Progenitor cell of endocrine pancreas (in vitro differentiated cells): Measurements from ENCODE around the gene ATPAF2. TPM values are rescaled to one million over a fixed set of nuclear protein-coding genes. Genes with fewer than 3 reads are reported as not detected.

Experiments used
- DNase-seq: peaks from one replicate; pipeline ENCODE4 v3.0.0; 2021; ENCODE audit warnings: low spot score; ENCODE audit not compliant: unreplicated experiment
- H3K27ac Mint-ChIP-seq: 2 replicates; pipeline ENCODE4 v1.8.0; 2021; ENCODE audit warnings: mild to moderate bottlenecking, moderate library complexity, mixed read lengths
- H3K27me3 Mint-ChIP-seq: 2 replicates; pipeline ENCODE4 v1.8.0; 2021; ENCODE audit warnings: mixed read lengths
- H3K36me3 Mint-ChIP-seq: 2 replicates; pipeline ENCODE4 v1.8.0; 2022; ENCODE audit warnings: mixed read lengths; ENCODE audit not compliant: insufficient read depth
- H3K4me1 Mint-ChIP-seq: 2 replicates; pipeline ENCODE4 v1.8.0; 2021; ENCODE audit warnings: low read depth, mixed read lengths
- H3K4me3 Mint-ChIP-seq: 2 replicates; pipeline ENCODE4 v1.8.0; 2021; ENCODE audit warnings: low read depth, mild to moderate bottlenecking, moderate library complexity, mixed read lengths
- H3K9me3 Mint-ChIP-seq: 2 replicates; pipeline ENCODE4 v1.8.0; 2021; ENCODE audit warnings: low read depth, mixed read lengths
- CTCF ChIP-seq: fragments of 200-600 bp; sonication (generic); IDR thresholded peaks from one replicate; pipeline ENCODE4 v1.5.0; 2021; ENCODE audit warnings: antibody characterized with exemption, mild to moderate bottlenecking; ENCODE audit not compliant: unreplicated experiment
- total RNA-seq: library from RNA; stranded (reverse); gene quantifications from 2 replicates; pipeline ENCODE4 v1.2.1, GENCODE V29; 2021

The ATPAF2 gene
- total RNA-seq, 1 donor from 2014 or later = 31.5 TPM

DNA sequence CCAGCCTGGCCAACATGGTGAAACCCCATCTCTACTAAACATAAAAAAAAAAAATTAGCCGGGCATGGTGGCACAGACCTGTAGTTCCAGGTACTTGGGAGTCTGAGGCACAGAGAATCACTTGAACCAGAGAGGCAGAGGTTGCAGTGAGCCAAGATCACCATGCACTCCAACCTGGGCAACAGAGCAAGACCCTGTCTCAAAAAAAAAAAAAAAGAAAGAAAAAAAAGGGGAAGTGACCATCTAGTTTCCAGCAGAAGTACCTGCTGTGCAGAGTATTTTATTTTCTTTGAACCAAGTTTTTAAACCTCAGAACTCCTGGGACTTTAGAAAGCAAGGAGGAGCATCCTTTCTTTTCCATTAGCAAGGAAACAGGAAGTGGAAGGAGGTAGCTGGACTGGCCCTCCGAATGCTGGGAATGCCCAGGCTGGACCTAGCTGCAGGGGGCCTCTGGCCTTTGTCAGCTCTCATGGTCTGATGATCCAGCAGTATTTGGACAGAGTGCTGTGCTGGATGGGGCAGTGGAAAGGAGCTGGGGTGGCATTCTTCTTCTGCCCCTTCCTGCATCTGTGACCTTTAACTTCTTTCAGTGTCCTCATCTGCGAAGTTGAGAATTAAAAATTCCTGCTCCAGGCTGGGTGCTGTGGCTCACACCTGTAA, 6.9 kb upstream of the ATPAF2 start:
- Mint-ChIP-seq H3K9me3 (no peaks in the 10 kb centered on the region), H3K36me3 (peaks cover 7% of the 10 kb centered on the region), H3K27me3 (no peaks in the 10 kb centered on the region), H3K4me1 (peaks cover 9% of the 10 kb centered on the region), H3K4me3 (no peak overlapping the region), H3K27ac (no peak overlapping the region)
- no peak for DNase-seq
- no peak for TF ChIP-seq CTCF

DNA sequence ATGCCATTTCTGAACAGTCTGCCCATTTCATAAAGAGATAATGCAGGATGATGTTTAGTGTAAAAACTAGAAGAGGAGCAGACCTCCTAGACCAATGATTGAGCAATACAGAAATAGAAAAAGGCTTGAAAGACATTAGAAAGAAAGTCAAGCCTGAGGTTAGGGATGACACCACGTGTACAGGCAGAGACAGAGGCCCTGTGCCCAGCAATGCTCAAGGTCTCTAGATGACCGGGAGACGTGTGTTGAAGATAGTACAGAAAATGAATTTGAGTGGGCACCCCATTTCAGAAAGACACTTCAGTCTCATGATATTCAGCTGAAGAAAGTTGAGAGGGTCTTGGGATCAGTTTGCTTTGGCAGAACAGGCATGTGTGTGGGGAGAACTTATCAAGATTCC, 5.6 kb upstream of the ATPAF2 start:
- Mint-ChIP-seq H3K27me3 (no peaks in the 10 kb centered on the region), H3K4me1 (peaks cover 18% of the 10 kb centered on the region), H3K27ac (no peak overlapping the region), H3K9me3 (no peaks in the 10 kb centered on the region), H3K36me3 (peaks cover 6% of the 10 kb centered on the region), H3K4me3 (no peak overlapping the region)
- no peak for DNase-seq
- TF ChIP-seq CTCF = no peak

DNA sequence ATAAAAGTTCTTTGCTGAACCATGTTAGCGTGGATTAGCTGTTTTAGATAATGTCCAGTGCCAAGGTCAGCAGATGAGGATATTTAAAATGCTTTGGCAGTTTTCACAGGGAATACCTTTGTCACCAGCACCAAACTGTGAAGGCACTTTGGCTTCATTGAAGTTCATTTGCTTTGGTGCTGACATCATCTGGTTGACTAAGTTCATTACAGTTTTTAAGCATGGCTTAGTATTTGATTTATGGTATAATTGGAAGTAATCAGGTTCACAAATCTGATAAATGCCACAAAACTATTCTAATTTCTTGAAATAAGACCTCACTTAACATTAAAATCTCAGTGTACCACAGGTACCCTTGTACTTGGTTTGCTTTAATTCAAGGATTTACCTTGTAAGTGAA, 4.5 kb upstream of the ATPAF2 start:
- Mint-ChIP-seq H3K9me3 (no peaks in the 10 kb centered on the region), H3K36me3 (peaks cover 4% of the 10 kb centered on the region), H3K27me3 (no peaks in the 10 kb centered on the region), H3K4me3 (no peak overlapping the region), H3K4me1 (peaks cover 22% of the 10 kb centered on the region), H3K27ac (no peak overlapping the region)
- DNase-seq = no peak
- no peak for TF ChIP-seq CTCF

GRCh38 chr17:18042983-18043382, 4.0 kb upstream of the ATPAF2 start:
- TF ChIP-seq CTCF = no peak
- peaks cover 26% of the 10 kb centered on the region for H3K4me1 Mint-ChIP-seq

DNA sequence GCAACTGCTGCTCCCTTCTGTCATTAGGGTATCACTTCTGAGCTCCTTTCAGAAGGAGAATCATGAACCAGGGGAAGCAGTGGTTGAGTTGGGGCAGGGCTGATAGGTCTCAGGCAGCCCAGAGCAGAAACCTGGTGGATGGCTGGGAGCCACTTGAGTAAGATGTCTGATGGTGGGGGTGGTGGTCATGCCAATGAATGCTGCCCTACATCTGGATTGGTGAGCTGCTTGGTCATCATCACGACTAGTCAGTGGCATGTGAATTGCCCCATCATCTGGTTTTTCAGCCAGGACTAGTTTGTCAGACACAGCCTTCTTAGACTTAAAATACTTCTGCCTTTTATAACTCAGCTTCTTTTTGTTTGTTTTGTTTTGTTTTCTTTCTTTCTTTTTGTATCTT, 2.8 kb upstream of the ATPAF2 start:
- Mint-ChIP-seq H3K4me3 (peak overlapping the region; percentile 98), H3K36me3 (peaks cover under 1% of the 10 kb centered on the region), H3K9me3 (no peaks in the 10 kb centered on the region)

More at GRCh38 chr17:18042983-18043382, 4.0 kb upstream of the ATPAF2 start:
- Mint-ChIP-seq H3K9me3 (no peaks in the 10 kb centered on the region), H3K4me3 (peak overlapping the region; percentile 7), H3K27me3 (peaks cover 2% of the 10 kb centered on the region), H3K27ac (peak overlapping the region; percentile 67), H3K36me3 (peaks cover 4% of the 10 kb centered on the region)
- DNase-seq = no peak

More for the DNA sequence above, 2.8 kb upstream of the ATPAF2 start:
- H3K4me1 Mint-ChIP-seq = peaks cover 33% of the 10 kb centered on the region
- H3K27me3 Mint-ChIP-seq = peaks cover 6% of the 10 kb centered on the region
- no peak for DNase-seq
- no peak overlapping the region for H3K27ac Mint-ChIP-seq
- TF ChIP-seq CTCF = no peak
